ENCODE results near the gene COL4A3.

Gene COL4A3

GRCh38 chr2:227296671-227297405, 132.4 kb downstream of the COL4A3 start:
- DNase-seq, result no peak

DNA sequence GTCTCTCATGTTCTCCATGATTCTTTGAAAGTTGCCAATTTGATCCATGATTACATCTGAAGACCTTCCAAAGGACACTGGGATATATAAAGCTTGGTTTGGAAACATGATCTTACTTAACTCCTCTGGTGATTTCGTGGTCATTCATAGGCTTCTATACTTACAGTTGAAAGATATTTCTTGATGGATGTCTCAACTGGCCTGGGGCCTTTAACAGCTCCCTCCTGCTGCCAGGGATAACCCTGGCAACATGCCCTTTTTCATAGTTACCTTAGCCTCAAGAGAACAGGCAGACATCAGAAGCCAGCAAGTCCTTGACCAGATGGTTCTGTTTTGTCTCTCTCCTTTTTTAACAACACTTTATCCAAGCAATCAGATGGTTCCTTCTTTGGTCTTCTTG, 137.1 kb downstream of the COL4A3 start:
- DNase-seq, result no peak

- no peak for DNase-seq
These were observed 144.4 kb downstream of the COL4A3 start for GRCh38 chr2:227308784-227309183.

GRCh38 chr2:227310756-227311110, 146.3 kb downstream of the COL4A3 start:
- no peak for DNase-seq

DNA sequence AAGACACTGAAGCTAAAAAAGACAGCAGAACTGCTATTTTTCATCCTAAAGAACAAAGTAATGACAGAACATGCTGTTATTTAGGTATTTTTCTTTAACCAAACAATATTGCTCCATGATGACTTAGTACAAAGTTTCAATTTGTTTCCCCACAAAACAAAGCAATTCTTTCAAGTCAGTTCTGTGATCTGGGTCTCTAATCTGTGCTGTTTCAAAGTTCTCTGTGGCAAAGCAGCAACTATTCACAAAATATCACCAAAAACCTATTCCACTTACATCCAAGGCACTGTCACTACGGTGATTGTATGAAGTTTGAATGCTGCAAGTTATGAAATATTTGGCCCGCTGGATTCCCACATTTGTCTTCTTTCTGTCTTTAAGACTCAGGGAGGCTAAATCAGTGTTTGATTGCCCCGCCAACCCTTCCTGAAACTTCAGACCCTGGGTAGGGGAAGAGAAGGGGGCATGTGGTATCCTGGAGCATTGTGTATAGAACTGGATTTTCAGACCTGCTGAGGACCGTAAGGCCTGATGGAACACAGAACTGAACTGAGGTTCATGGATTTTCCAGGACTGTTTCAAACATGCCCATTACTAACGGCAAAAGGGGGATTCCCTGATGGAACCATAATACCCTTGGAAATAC, 147.6 kb downstream of the COL4A3 start:
- DNase-seq, result no peak

DNA sequence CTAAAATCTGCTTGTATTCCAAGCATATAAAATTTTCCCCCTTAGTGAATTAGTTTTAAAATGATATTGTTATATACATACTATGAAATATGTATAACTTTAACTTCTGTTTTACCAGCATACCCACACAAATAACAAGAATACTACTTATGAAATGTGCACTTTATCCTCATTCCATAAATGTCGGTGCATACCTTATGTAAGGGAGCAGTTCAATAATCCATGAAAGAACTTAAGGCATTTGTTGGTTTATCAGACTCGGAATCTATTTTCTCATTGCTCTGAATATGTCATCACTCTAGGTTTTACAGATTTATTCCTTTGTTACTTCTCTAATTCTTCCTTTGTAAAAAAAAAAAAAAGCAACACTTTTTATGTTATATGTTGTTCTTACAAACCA, 148.2 kb downstream of the COL4A3 start:
- no peak for DNase-seq

DNA sequence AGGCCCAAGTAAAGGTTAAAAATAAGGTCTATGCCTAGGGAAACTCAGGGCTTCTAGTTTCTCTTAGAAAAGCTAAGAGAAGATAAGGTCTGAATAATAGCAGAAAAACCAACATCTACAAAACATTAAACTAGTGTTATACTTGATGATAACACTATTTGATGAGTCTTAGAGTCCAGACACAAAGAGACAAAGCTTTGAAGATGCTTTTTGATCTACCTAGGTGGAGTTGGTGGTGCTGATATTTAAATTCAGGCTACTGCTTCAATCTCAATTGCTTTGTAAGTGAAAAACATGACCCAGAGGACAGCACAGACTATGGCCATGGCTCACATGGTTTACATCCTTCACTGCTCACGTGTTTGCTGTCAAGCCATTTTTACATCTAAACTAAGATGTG, 148.9 kb downstream of the COL4A3 start:
- DNase-seq, result no peak

DNA sequence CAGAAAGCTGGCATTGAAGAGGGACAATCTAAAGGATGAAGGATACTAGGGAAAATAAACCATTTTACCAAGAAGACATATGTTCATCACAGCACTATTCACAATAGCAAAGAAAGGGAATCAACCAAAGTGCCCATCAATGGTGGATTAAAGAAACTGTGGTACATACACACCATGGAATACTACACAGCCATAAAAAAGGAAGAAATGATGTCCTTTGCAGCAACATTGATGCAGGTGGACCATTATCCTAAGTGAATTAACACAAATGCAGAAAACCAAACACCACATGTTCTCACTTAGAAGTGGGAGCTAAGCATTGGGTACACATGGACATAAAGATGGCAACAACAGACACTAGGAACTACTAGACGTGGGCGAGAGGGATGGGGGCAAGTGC, 153.4 kb downstream of the COL4A3 start:
- no peak for DNase-seq

DNA sequence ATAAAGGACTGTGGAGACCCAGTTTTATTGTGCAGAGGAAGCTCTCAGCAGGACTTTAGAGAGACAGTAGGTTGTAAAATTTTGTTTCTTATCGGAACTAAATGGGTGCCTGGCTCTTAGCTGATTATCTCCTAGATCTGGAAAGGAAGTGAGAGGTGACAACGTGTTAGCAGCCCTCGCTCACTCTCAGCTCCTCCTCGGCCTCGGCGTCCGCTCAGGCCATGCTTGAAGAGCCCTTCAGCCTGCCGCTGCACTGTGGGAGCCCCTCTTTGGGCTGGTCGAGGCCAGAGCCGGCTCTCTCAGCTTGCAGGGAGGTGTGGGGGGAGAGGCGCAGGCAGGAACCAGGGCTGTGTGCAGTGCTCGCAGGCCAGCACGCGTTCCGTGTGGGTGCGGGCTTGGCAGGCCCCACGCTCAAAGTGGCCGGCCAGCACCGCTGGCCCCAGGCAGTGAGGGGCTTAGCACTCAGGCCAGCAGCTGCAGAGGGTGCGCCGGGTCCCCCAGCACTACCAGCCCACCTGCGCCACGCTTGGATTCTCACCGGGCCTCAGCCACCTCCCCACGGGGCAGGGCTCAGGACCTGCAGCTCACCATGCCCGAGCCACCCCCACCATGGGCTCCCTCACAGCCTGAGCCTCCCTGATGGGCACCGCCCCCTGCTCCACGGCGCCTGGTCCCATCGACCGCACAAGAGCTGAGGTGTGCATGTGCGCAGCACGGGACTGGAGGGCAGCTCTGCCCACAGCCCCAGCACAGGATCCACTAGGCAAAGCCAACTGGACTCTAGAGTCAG, 156.1 kb downstream of the COL4A3 start:
- DNase-seq, result no peak

GRCh38 chr2:227322530-227323205, 158.2 kb downstream of the COL4A3 start:
- no peak for DNase-seq

GRCh38 chr2:227323818-227324217, 159.4 kb downstream of the COL4A3 start:
- DNase-seq, result no peak

DNA sequence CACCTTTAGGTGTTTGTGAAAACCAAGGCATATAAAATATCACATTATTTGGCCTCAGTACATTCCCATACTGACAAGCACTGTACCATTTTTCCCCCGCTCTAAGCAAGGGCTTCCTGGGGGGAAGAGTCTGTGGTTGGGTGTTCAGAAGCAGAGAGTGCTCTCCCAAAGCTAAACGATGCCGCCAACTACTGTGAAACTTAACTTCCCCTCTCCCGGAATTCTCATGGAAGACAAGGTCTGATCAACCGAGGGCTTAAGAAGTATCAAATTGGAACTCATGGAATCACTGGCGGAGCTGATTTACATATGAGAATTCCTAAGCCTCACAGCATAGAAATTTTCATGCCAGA, 160.2 kb downstream of the COL4A3 start:
- DNase-seq, result no peak

- peak; percentile 71 for DNase-seq
These were observed 160.8 kb downstream of the COL4A3 start, which contains the start of gene MFF for GRCh38 chr2:227324995-227325838. Gene MFF, plus strand, starts transcription at chr2:227325251. Its CDS starts 5,415 bp downstream, at chr2:227330666.

DNA sequence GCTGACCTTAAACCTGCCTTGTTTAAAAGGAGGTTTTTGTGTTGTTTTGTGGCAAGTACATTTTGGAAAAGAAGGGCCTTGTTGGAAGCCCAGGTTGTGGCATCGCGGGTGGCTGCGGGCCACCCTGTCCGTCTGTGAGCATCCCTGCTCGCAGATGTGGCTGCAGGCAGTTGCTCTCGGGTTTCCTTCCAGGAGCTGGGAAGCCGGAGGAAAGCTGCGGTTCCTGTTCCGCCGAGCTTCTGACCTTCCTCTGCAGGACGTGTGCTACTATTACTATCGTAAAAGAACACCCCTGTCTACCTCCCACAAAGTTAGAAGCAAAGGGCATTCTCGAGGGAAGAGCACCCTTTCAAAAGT, 161.4 kb downstream of the COL4A3 start:
- no peak for DNase-seq

- no peak for DNase-seq
These were observed 162.4 kb downstream of the COL4A3 start for GRCh38 chr2:227326783-227327182.

- no peak for DNase-seq
These were observed 171.3 kb downstream of the COL4A3 start for GRCh38 chr2:227335713-227336112.

- DNase-seq, result no peak
These were observed 173.0 kb downstream of the COL4A3 start for GRCh38 chr2:227337442-227337841.

DNA sequence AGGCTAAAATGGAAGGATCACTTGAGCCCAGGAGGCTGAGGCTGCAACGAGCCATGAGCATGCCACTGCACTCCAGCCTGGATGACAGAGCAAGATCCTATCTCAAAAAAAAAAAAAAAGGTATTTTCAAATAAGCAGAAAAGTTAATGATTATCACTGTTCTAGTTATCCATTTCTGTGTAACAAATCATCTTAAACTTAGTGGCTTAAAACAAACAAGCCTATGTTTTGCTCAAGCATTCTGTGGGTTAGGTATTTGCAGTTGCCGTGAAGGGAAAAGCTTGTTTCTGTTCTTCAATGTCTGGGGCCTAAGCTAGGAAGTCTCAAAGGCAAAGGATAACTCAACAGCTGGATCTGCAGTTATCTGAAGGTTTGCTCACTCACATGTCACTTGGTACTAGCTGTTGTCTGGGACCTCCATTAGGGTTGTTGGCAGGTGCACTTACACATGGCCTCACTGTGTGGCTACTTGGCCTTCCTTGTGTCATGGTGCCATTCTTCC, 174.7 kb downstream of the COL4A3 start:
- DNase-seq, result no peak

DNA sequence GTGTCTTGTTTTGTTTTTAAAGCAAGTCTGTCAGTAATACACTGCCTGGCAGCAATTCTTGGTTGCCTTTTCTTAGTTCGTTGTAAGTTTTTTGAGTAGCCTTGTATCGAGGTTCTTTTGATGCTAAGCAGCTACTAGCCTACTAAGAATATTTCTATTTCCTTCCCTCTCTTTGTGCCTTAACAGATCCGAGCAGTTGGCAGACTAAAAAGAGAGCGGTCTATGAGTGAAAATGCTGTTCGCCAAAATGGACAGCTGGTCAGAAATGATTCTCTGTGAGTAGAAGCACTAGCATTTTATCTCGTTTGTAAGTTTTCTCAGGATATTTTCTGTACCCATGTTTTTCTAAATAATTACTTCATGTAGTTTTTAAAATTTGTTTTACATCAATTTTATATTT, 175.7 kb downstream of the COL4A3 start:
- DNase-seq, result no peak

DNA sequence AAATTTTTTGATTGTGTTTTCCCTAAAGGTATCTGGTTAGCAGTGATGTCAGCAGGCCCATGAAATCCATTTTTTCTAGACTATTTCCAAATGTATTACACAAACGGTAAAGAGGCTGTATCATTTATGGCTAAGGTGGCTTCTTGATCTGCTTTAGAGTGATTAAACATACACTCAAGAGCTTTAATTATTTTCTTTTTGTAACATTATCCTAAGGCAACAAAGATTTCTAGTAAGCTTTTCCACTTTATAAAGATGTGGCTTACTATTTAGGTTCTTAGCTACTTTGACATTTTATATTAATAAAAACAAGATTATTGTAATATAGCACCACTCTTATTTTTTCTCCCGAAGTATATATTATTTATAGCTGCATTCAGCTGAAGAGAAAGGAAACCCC, 177.1 kb downstream of the COL4A3 start:
- no peak for DNase-seq

GRCh38 chr2:227344231-227344630, 179.8 kb downstream of the COL4A3 start:
- no peak for DNase-seq

- no peak for DNase-seq
These were observed 182.7 kb downstream of the COL4A3 start for GRCh38 chr2:227347117-227347516.

Data from NCI-H2171 (cell line).